ENCODE results near the gene GALNT1. TPM values are rescaled to one million over a fixed set of nuclear protein-coding genes. Genes with fewer than 3 reads are reported as not detected.

GALNT1 gene
- total RNA-seq, 1 donor from 2014 or later = 101 TPM

DNA sequence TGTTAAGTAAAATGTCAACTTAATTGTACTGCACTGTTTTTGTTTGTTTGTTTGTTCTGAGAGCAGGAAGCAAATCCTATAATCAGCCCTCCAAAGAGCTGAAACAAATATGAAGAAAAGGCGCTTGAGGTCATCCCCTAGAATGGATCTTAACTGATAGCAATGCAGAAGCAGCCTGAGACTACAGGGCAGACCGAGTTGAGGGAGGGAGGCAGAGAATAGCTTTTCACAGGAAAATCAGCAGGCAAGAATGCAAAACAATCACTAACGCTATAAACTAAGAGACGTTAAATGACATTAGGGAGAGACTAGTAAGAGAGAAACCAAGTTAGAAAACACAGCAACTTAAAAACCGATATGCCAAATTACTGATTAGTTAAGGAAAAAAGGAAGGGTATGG lies 37.2 kb downstream of the GALNT1 start:
- ATAC-seq = no peak

- no peak for ATAC-seq
Observed at GRCh38 chr18:35619464-35619863, 37.9 kb downstream of the GALNT1 start.

DNA sequence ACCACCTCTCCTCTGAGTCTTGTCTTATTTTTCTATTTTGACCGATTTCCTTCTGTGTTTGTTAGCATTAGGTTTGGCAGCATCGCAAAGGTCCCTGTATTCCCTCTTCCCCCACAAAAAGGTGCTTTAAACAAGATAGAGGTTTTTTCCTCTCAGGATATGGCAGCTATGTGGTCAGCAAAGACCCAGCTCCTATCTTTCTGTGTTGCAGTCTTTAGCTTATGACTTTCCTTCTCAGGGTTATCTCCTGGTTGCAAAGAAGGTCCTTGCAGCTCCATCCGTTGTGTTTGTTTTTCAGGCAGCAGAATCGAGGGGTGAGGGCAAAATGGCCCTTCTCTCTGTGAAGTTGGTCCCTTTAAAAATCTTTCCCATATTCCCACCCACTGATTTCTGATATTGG lies 38.4 kb downstream of the GALNT1 start:
- no peak for ATAC-seq

GRCh38 chr18:35620765-35621164 lies 39.2 kb downstream of the GALNT1 start:
- no peak for ATAC-seq

DNA sequence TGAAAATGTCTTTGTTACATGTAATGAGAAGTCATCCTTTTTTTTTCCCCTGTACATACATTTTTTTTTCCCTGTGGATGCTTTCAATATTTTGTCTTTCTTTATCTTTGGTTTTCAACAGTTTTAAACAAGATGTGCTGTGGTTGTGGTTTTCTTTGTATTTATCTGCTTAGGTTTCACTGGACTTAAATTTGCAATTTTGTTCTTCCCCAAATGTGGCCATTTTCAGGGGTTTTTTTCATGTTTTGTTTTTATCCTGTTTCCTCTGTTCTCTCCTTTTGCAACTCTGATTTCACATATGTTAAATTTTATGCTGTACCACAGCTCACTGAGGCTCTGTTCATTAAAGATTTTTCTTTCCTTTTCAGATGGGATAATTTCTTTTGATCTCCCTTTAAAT lies 41.7 kb downstream of the GALNT1 start:
- ATAC-seq = no peak

DNA sequence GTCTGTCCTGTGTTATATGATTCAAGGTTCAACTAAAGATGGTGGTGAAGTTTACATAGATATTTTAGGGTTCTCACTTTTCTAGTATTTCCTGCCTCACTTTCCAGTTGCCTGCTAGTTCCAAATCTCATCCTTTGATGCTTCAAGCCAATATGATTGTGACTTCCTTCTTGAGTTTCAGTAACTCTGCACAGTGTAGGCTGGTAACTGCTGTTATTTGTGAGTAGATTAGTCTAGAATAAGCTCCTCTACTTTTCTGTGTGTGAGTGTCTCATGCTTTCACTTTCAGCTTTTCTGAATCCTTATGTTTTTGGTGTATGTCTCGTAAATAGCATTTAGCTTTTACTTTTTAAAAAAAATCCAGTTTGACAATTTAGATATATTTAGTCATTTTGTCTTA lies 42.6 kb downstream of the GALNT1 start:
- peak; percentile 22 for ATAC-seq

GRCh38 chr18:35625232-35625631 lies 43.7 kb downstream of the GALNT1 start:
- ATAC-seq = no peak

DNA sequence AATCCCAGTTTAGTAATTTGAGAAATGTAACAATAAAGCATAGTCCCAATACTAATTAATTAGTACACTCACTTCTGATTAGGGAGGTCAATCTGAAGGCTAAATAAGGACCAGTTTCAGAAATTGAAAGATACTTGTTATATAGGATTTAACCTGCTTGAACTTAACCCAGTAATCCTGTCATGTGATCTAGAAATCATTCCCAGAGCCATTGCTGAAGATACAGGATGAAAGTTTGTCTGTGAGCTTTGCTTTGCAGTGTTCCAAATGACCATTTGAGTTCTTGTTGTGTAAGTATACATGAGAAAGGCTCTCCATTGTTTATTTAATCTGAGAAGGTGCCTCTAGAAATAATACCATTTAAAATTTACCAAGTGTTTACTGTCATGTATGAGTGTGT lies 52.2 kb downstream of the GALNT1 start:
- no peak for ATAC-seq

DNA sequence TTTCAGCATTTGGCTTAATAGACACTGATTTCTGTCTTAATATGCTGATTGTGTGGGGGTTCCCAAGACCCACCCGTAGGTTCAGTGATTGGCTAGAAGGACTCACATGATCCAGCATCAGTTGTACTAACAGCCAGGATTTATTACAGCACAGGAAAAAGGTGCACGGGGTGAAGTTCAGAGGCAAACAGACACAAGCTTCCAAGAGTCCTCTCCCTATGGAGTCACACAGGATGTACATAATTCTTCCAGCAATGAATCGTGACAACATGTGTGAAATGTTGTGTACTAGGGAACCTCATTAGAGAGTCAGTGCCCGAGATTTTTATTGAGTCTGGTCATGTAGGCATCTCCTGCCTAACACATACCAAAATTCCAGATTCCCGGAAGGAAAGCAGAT lies 52.8 kb downstream of the GALNT1 start:
- ATAC-seq = no peak

DNA sequence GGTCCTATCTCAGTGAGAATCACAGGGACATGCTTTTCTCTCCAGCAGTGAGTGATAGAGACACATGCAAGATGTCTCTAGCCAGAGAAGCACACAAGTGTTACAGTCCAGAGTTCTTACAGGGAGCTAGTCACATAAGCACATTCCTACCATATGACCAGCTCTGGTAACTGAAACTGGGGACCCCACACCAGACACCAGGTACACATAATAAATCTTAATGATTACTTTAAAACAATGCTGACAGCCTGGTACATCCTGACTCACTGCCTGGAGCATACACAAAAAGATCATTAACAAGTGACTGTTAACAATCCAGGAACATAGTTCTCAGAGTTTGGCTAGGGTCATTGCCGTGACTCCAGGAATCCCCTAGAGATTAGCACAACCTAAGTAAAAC lies 53.6 kb downstream of the GALNT1 start:
- ATAC-seq = peak; percentile 43

DNA sequence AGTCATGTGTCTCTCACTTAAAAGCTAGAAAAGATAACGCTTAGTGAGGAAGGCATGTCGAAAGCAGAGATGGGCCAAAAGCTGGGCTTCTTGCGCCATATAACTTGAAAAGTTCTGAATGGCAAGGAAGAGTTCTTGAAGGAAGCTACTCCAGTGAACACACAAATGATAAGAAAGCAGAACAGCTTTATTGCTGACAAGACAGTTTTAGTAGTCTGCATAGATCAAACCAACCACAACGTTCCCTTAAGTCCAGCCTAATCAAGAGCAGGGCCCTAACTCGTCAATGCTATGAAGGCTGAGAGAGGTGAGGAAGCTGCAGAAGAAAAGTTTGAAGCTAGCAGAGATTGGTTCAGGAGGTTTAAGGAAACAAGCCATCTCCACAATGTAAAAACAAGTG lies 55.7 kb downstream of the GALNT1 start:
- no peak for ATAC-seq

- no peak for ATAC-seq
Observed at GRCh38 chr18:35639296-35639695, 57.8 kb downstream of the GALNT1 start.

DNA sequence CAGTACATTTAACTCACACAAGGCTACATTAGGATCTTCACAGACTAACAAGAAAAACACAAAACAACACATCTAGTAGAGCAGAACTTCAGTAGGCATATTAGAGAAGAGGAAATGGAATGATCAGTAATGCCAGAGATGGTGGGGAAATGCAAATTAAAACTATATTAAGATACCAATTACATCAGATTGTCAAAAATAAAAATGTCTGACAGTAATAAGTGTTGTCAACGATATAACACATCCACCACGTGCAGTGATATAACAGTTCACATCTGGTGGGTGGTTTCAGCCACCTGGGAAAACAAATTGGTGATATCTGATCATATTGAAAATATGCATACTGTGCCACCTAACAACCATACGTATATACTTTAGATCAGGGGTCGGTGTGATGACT lies 59.9 kb downstream of the GALNT1 start:
- no peak for ATAC-seq

GRCh38 chr18:35641916-35642315 lies 60.4 kb downstream of the GALNT1 start:
- no peak for ATAC-seq

DNA sequence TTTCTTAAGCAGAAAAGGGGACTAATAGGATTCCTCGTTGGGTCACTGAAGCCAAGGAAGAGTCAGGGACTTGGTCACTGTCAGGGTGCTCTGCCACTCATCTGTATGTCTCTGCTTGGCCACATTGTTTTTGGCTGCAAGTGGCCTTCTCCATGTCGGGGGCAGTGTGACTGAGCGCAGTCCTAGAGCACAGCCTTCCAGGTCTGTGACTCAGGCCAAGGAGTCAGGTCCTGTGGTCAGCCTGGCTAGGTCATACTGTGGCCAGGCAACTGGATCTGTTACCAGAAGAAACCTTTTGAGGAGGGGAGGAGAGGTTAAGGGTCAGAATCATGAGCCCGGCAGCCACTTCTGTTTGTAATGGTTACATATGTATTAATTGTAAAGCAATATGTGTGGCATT lies 61.3 kb downstream of the GALNT1 start:
- ATAC-seq = peak; percentile 26

DNA sequence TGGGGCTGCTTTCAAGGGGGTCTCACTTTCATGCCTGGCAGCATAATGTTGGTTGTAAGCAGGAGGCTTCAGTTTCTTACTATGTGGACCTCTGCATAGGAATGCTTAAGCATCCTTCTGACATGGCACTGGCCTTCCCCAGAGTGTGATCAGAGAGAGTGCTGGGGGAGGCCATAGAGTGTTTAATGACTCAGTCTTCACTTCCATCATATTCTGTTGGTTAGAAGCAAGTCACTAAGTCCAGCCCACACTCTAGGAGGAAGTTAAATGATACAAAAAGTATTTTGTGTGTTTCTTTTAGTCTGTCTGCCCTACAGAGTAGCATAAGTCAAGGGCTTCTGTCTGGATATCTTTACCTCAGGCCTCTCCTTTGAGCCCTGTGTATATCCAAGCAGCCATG lies 64.9 kb downstream of the GALNT1 start:
- ATAC-seq = peak; percentile 22

- ATAC-seq = no peak
Observed at GRCh38 chr18:35653392-35654135, 72.0 kb downstream of the GALNT1 start.

DNA sequence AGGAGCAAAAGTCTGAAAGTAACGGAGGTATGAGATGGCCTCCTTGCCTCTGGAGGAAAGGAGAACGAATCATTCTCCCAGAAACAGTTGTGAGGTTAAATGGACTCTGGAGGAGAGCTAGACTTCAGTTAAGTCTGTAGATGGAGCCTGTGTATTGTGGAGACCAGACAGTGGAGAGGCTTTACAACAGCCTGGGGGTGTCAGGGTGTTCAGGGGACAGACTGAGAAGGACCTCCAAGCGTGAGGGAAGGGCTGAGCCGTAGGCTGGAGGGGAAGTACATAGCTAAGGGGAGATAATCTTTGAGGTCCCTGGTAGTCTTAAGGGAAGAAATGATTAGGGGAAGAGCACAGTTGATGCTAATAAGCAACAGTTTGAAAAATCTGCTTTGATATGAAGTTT lies 76.6 kb downstream of the GALNT1 start:
- no peak for ATAC-seq

DNA sequence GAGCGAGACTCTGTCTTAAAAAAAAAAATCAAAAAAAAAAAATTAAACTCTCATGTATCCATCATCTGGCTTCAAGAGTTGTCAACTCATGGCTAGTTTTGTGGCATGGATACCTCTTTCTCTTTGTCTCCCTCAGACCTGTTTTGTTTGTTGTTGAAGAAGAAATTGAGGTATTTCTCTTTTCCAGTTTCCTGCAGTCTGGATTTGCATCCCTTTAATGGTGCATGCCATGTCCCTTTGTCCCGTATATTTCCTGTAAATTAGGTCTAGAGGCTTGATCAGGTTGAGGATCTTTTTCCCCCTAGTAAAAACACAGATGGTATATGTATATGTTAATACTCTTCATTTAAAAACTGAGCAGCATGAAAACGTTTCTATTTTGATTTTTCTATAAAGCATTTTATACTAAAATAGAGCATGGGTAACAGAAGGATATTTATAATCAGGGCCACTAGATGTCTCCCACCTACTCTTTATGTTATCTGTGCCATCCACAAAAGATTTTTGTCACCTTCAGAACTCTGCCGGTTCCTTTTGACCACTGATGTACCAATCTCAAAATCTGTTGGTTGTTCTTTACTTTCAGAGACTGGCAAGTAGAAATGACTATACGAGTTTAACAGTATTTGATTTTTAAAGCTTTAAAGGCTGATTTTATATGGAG lies 80.1 kb downstream of the GALNT1 start:
- ATAC-seq = no peak

DNA sequence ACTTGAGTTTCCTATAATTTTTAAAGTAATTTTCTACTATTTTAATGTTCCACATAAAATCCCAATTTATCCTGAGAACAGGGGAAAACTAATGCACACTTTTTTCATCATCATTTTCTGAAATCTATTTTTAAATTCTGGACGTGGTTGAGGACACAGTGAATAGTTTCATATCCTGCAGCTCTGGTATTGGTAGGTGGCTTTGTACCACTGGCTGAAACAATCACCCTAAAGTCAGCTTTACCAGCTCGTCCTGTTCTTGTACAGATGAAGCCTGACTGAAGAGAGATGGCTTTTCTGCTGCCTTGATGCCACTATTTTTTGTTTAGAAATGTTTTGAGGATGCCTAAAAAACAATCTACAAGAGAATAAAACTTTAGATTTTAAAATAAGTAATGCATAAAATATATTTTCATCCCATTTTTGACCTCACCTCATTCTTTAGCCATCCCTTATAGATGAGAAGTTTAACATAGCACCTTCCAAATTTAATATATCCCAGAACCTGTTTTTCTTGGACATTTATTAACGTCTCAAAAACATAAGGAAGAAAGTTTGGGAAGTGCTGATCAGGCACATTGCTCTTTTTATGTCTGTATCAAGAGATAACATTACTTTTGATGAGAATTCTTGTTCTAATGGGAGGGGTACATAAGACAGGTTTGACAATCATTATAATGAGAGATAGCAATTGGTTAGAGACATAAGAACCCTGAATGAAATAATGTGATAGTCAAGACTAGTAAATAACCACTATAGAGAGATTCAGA lies 80.9 kb downstream of the GALNT1 start:
- no peak for ATAC-seq

- ATAC-seq = no peak
Observed at GRCh38 chr18:35671966-35672603, 90.5 kb downstream of the GALNT1 start.

DNA sequence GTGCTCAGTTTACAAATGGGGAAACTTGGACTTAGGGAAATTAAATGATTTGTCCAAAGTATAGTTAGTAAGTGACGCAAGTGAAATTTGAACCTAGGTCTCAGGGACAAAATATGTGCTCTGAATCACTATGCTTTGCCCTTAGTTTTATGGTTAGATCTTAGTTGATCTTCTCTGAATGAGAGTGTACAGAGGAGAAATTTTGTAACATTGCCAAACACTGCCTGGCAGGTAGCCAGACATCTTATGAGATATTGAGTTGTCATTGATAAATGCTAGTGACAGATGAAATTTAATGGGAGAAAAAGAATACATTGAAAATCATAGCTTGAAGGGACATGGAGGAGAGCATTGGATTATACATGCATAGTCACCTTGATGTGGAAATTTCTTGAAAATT lies 91.4 kb downstream of the GALNT1 start:
- no peak for ATAC-seq

DNA sequence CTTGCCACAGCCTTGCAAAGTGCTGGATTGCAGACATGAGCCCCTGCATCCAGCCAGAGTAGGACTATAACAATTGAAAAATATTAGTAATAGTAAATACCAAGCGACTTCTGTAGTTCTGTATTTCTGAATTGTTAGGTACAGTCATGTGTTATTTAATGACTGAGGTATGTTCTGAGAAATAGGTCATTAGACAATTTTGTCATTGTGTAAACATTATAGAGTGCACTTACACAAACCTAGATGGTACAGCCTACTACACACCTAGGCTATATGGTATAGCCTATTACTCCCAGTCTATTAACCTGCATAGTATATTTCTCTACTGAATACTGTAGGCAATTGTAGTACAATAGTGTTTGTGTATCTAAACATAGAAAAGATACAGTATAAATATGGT lies 92.1 kb downstream of the GALNT1 start:
- ATAC-seq = no peak
